ENCODE measurements around the gene SLC12A6. TPM values are rescaled to one million over a fixed set of nuclear protein-coding genes. Genes with fewer than 3 reads are reported as not detected.

The SLC12A6 gene
- polyA plus RNA-seq, 1 experiment = 21.1 TPM

DNA sequence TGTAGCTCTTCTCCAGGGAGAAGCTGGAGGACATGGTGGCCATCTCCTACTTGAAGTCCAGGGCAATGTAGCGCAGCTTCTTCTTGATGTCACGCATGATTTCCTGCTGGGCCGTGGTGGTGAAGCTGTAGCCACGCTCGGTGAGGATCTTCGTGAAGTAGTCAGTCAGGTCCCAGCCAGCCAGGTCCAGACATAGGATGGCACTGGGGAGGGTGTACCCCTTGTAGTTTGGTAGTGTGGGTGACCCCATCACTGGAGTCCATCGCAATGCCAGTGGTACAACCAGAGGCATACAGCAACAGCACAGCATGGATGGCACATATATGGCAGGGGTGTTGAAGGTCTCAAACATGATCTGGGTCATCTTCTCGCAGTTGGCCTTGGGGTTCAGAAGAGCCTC, 36.4 kb upstream of the SLC12A6 start:
- Histone ChIP-seq H3K27me3 (ENCODE audit: control insufficient read depth, insufficient read depth, low read length) (no peaks in the 10 kb centered on the region), H3K4me3 (ENCODE audit: low read depth, low read length) (no peak overlapping the region), H3K36me3 (ENCODE audit: control insufficient read depth, insufficient read depth, low read length) (no peaks in the 10 kb centered on the region)
- TF ChIP-seq, protein P1, sequence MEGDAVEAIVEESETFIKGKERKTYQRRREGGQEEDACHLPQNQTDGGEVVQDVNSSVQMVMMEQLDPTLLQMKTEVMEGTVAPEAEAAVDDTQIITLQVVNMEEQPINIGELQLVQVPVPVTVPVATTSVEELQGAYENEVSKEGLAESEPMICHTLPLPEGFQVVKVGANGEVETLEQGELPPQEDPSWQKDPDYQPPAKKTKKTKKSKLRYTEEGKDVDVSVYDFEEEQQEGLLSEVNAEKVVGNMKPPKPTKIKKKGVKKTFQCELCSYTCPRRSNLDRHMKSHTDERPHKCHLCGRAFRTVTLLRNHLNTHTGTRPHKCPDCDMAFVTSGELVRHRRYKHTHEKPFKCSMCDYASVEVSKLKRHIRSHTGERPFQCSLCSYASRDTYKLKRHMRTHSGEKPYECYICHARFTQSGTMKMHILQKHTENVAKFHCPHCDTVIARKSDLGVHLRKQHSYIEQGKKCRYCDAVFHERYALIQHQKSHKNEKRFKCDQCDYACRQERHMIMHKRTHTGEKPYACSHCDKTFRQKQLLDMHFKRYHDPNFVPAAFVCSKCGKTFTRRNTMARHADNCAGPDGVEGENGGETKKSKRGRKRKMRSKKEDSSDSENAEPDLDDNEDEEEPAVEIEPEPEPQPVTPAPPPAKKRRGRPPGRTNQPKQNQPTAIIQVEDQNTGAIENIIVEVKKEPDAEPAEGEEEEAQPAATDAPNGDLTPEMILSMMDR (IDR thresholded peaks at IDR 0.05; ENCODE audit: insufficient read depth, low read depth, low read length) = no peak
- POLR2A ChIA-PET = no interaction called here
- no peak for DNase-seq (ENCODE audit: low read depth)
- CTCF ChIA-PET = no interaction called here

DNA sequence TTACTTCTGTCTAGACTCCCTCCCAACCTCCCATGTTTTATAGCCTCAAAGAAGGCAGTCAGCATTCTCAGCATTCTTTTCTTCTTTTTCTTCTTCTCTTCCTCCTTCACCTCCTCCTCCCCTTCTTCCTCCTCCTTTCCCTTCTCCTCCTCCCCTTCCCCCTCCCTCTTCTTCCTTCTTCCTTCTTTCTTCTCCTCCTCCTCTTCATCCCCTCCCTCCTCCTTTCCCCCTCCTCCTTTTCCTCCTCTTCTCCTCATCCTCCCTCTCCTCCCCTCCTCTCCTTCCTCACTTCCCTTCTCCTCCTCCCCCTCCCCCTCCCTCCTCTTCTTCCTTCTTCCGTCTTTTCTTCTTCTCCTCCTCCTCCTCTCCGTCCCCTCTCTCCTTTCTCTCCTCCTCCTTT, 33.1 kb upstream of the SLC12A6 start:
- TF ChIP-seq, protein P1 (IDR thresholded peaks at IDR 0.05; ENCODE audit: insufficient read depth, low read depth, low read length) = no peak
- no peak for DNase-seq (ENCODE audit: low read depth)
- POLR2A ChIA-PET = no interaction called here
- Histone ChIP-seq H3K36me3 (ENCODE audit: control insufficient read depth, insufficient read depth, low read length) (no peaks in the 10 kb centered on the region), H3K27me3 (ENCODE audit: control insufficient read depth, insufficient read depth, low read length) (no peaks in the 10 kb centered on the region), H3K4me3 (ENCODE audit: low read depth, low read length) (no peak overlapping the region)
- CTCF ChIA-PET = no interaction called here

DNA sequence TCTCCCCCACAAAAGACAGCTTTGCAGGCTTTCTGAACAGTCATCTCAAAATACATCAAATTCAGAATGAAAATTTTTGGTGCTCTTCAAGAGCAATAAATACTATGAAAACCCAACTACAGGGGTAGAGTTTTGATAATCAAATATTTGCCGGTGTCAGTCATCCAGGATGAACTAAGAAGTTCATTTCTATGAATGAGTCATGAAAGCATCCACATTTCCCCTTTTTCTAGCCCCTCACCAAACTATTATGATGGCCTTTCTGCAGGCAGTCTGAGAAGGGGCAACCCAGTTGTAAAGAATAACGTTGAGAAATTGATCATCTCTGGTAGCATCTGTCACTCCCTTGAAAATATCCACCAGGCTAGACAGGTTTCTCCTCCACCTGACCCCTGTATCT, 32.5 kb upstream of the SLC12A6 start:
- ChIA-PET POLR2A (no interaction called here), CTCF (no interaction called here)
- H3K36me3 ChIP-seq (ENCODE audit: control insufficient read depth, insufficient read depth, low read length) = no peaks in the 10 kb centered on the region
- DNase-seq (ENCODE audit: low read depth) = no peak
- H3K4me3 ChIP-seq (ENCODE audit: low read depth, low read length) = no peak overlapping the region
- TF ChIP-seq, protein P1 (IDR thresholded peaks at IDR 0.05; ENCODE audit: insufficient read depth, low read depth, low read length) = no peak
- H3K27me3 ChIP-seq (ENCODE audit: control insufficient read depth, insufficient read depth, low read length) = no peaks in the 10 kb centered on the region

- H3K36me3 ChIP-seq (ENCODE audit: control insufficient read depth, insufficient read depth, low read length) = peaks cover 5% of the 10 kb centered on the region
- ChIA-PET CTCF (interaction anchor here (0.7 to 3.2 kb wide), 30 partner anchors 7 to 311 kb away, joined by 3 to 34 read pairs (median 4); partner anchors contain the start of genes KATNBL1, NOP10, NUTM1 and SLC12A6), POLR2A (no interaction called here)
- no peaks in the 10 kb centered on the region for H3K27me3 ChIP-seq (ENCODE audit: control insufficient read depth, insufficient read depth, low read length)
- TF ChIP-seq, protein P1 (IDR thresholded peaks at IDR 0.05; ENCODE audit: insufficient read depth, low read depth, low read length) = peak; percentile 96
- peak within 1 kb of the TSS; percentile 91 for H3K4me3 ChIP-seq (ENCODE audit: low read depth, low read length)
- peak; percentile 26 for DNase-seq (ENCODE audit: low read depth)
These were observed 29.8 kb upstream of the SLC12A6 start, which contains the start of gene LPCAT4 for GRCh38 chr15:34367101-34368081. LPCAT4 (minus strand) TSS chr15:34367196; CDS start chr15:34367100, 96 bp downstream.

- CTCF ChIA-PET = interaction anchor here (0.7 to 3.2 kb wide), 24 partner anchors 9 to 310 kb away, joined by 3 to 34 read pairs (median 6); partner anchors contain the start of genes KATNBL1, NOP10, NUTM1 and SLC12A6
- peak overlapping the region; percentile 91 for H3K4me3 ChIP-seq (ENCODE audit: low read depth, low read length)
- peaks cover 7% of the 10 kb centered on the region for H3K36me3 ChIP-seq (ENCODE audit: control insufficient read depth, insufficient read depth, low read length)
- TF ChIP-seq, protein P1 (IDR thresholded peaks at IDR 0.05; ENCODE audit: insufficient read depth, low read depth, low read length) = no peak
- no peaks in the 10 kb centered on the region for H3K27me3 ChIP-seq (ENCODE audit: control insufficient read depth, insufficient read depth, low read length)
- DNase-seq (ENCODE audit: low read depth) = no peak
- POLR2A ChIA-PET = no interaction called here
These were observed 28.9 kb upstream of the SLC12A6 start for GRCh38 chr15:34366271-34367065.
